ENCODE measurements around the gene RAMP1.

DNA sequence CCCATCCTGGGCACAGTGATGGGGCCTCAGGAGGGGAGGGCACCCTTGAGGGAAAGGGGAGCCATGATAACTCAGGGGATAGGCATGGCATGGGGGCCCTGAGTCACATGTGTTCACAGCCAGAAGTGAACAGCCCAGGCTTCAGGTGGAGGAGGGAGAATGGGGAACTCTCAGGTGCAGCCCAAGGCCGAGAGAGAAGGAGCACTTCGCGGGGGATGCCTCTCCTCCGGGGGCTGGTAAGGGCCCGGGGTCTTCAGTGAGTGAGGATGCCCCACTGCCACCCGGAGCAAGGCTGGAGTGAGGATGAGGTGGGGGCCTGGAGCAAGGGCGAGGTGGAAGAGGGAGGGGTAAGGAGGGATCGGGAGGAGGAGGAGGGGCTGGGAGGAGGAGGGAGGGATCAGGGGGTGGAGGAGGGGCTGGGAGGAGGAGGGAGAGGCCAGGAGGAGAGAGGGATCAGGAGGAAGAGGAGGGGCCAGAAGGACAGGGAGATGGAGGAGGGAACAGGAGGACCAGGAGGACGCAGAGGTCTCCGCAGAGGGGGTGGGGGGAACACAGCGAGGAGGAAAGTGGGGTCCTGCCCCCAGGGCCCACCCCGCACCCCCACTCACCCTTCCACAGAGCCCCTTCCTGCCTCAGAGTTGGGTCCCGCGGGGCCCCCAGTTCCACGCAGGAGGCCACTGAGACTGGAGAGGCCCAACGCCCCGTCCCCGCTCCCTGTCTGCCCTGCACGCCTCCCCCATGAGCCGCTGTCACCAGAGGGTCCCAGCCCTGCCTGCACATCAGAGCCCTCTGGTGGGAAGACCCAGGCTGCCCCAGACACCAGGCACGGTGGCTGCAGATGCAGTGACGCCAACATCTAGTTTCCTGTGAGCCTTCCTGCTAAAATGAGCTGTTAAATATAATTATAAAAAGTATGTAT, 42.8 kb downstream of the RAMP1 start:
- TF ChIP-seq, protein P1, sequence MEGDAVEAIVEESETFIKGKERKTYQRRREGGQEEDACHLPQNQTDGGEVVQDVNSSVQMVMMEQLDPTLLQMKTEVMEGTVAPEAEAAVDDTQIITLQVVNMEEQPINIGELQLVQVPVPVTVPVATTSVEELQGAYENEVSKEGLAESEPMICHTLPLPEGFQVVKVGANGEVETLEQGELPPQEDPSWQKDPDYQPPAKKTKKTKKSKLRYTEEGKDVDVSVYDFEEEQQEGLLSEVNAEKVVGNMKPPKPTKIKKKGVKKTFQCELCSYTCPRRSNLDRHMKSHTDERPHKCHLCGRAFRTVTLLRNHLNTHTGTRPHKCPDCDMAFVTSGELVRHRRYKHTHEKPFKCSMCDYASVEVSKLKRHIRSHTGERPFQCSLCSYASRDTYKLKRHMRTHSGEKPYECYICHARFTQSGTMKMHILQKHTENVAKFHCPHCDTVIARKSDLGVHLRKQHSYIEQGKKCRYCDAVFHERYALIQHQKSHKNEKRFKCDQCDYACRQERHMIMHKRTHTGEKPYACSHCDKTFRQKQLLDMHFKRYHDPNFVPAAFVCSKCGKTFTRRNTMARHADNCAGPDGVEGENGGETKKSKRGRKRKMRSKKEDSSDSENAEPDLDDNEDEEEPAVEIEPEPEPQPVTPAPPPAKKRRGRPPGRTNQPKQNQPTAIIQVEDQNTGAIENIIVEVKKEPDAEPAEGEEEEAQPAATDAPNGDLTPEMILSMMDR (conservative IDR thresholded peaks at IDR 0.05 in 1 of 2, IDR thresholded peaks at IDR 0.05 in 1 of 2; ENCODE audit: low read depth in 1 of 2, low read length in 2 of 2): no peak
- TF ChIP-seq EZH2 (IDR thresholded peaks at IDR 0.05; ENCODE audit: low read length, missing control alignments): no peak

Measured in fibroblast of lung (primary cell).